HAP-1 (cell line): ENCODE measurements around the gene GSTM2.
"Not testable (repeated sequence)": the region's sequence is repeated elsewhere in the genome, so short reads cannot be mapped to it uniquely, and the experiment has no call there.

Source experiments
- DNase-seq, 2 experiments: peaks; one replicate each; pipeline ENCODE4 v3.0.0-alpha.2; 2016 to 2020; ENCODE audit warnings: low spot score in 2 of 2
- H3K27me3 ChIP-seq: fragments of 250-450 bp; sonication (Bioruptor Pico); 2 replicates; pipeline ENCODE4 v1.5.1; 2020; ENCODE audit warnings: low read depth, mild to moderate bottlenecking, moderate library complexity
- H3K36me3 ChIP-seq: fragments of 250-450 bp; sonication (Bioruptor Pico); replicated peaks from 2 replicates; pipeline ENCODE4 v1.5.1; 2020; ENCODE audit warnings: mild to moderate bottlenecking
- H3K4me1 ChIP-seq: fragments of 250-450 bp; sonication (Bioruptor Pico); 2 replicates; pipeline ENCODE4 v1.5.1; 2020; ENCODE audit warnings: mild to moderate bottlenecking
- H3K4me3 ChIP-seq: fragments of 250-450 bp; sonication (Bioruptor Pico); 2 replicates; pipeline ENCODE4 v1.5.1; 2020; ENCODE audit warnings: mild to moderate bottlenecking, moderate library complexity
- H3K9me3 ChIP-seq: fragments of 250-450 bp; sonication (Bioruptor Pico); 2 replicates; pipeline ENCODE4 v1.5.1; 2020; ENCODE audit warnings: mild to moderate bottlenecking, moderate library complexity
- in situ Hi-C: fragments of 300-500 bp; cut with MboI; formaldehyde crosslinking; loops from 3 replicates; pipeline ENCODE4 v1.14.3; 2020; ENCODE audit warnings: low sequenced_read_pairs, inconsistent platforms, mixed read lengths

GSTM2 gene

DNA sequence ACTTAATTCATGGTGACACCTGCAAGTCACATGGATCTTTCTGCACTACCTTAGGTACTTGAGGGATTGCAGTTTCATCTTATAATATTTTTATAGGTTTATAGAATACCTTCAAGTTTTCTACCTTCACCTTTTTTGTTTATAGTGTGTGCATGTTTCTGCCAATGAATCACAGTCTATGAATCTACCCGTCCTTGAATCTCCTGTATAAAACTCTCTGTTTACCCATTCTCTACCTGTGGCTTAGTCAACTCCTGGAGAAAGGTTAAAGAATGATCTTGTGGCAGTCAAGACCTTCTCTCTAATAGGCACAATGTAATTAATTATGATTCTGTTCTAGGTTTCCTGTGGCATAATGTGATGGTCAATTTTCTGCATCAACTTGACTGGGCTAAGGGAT lies 3.2 kb upstream of the GSTM2 start:
- Histone ChIP-seq H3K4me3 (no peak overlapping the region), H3K36me3 (no peaks in the 10 kb centered on the region), H3K27me3 (no peaks in the 10 kb centered on the region), H3K4me1 (peaks cover 3% of the 10 kb centered on the region; the same call in 1 of the 2 replicates), H3K9me3 (no peaks in the 10 kb centered on the region)
- in situ Hi-C loops, result no loop called here
- no peak for DNase-seq

DNA sequence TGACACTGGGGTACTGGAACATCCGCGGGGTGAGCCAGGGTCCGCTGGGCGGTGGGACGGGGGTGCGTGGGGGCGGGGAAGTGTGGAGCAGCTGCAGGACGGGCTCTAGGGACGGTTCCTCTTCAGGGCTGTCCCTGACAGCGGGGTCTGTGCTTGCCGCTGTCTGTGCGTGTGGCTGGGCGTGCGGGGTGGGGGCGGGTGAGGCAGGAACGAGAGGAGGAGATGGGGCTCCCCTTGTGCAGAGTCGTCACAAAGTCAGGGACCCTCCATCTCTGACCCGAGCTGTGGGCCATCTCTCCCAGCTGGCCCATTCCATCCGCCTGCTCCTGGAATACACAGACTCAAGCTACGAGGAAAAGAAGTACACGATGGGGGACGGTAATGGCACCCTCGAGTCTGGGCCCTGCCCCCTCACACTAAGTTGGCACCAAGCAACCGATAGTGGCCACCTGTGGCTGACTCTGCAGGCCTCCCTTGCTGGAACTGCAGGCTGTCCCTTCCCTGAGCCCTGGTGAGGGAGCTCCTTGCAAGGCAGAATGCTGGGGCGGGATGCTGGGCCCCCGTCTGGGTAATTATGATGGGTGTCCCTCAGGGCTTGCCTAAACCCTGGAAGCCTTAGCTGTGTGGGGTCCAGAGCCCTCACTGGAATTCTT lies 392 bp downstream of the GSTM2 start:
- DNase-seq, result no peak
- Histone ChIP-seq H3K27me3 (no peaks in the 10 kb centered on the region), H3K9me3 (no peaks in the 10 kb centered on the region), H3K4me1 (peaks cover 3% of the 10 kb centered on the region; the same call in 1 of the 2 replicates), H3K4me3 (no peak overlapping the region), H3K36me3 (no peaks in the 10 kb centered on the region)
- in situ Hi-C loops, result no loop called here

DNA sequence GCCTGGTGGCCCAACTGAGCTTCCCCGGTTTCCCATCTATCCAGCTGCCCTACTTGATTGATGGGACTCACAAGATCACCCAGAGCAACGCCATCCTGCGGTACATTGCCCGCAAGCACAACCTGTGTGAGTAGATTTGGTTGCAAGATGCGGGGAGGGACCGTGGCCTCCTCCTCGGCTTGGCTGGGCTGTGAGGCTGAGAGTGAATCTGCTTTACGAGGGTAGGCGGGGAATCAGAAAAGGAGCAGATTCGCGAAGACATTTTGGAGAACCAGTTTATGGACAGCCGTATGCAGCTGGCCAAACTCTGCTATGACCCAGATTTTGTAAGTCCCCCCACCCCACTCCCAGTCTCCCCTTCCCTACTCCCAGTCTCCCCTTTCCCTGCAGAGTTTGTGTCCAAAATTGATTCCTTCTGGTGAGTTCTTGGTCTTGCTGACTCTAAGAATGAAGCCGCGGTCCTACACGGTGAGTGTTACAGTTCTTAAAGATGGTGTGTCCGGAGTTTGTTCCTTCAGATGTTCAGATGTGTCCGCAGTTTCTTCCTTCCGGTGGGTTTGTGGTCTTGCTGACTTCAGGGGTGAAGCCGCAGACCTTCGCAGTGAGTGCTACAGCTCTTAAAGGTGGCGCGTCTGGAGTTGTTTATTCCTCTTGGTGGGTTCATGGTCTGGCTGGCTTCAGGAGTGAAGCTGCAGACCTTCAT lies 1.5 kb downstream of the GSTM2 start:
- DNase-seq, result no peak
- no peak overlapping the region for H3K4me3 ChIP-seq
- no peaks in the 10 kb centered on the region for H3K27me3 ChIP-seq
- peaks cover 3% of the 10 kb centered on the region; the same call in 1 of the 2 replicates for H3K4me1 ChIP-seq
- no peaks in the 10 kb centered on the region for H3K9me3 ChIP-seq
- no peaks in the 10 kb centered on the region for H3K36me3 ChIP-seq
- in situ Hi-C loops, result no loop called here

DNA sequence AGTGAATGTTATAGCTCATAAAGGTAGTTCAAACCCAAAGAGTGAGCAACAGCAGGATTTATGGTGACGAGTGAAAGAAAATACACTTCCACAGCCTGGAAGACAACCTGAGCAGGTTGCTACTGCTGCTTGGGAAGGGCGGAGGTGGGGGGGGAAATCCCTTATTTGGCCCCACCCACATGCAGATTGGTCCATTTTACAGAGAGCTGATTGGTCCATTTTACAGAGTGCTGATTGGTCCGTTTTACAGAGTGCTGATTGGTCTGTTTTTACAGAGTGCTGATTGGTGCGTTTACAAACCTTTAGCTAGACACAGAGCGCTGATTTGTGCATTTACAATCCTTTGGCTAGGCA lies 2.1 kb downstream of the GSTM2 start:
- H3K9me3 ChIP-seq, H3K27me3 ChIP-seq, in situ Hi-C loops, H3K4me1 ChIP-seq, H3K36me3 ChIP-seq, DNase-seq, H3K4me3 ChIP-seq: not testable (repeated sequence)

DNA sequence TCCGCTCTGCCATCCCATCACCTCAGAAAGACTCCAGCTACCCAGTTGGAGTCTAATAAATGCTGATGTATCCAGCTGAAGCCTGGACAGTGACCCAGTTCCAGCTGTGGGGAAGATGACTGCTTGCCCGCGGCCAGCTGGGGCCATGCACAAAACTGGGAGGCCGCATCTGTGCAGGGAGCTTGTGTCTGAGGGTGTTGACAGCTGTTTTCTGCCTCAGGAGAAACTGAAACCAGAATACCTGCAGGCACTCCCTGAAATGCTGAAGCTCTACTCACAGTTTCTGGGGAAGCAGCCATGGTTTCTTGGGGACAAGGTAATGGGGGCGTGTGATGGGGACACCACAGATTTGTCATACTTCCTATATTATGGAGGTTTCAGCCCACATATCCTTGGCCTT lies 3.2 kb downstream of the GSTM2 start:
- Histone ChIP-seq H3K9me3 (no peaks in the 10 kb centered on the region), H3K4me1 (peaks cover 3% of the 10 kb centered on the region; the same call in 1 of the 2 replicates), H3K4me3 (no peak overlapping the region), H3K36me3 (no peaks in the 10 kb centered on the region), H3K27me3 (no peaks in the 10 kb centered on the region)
- no peak for DNase-seq
- in situ Hi-C loops, result no loop called here

DNA sequence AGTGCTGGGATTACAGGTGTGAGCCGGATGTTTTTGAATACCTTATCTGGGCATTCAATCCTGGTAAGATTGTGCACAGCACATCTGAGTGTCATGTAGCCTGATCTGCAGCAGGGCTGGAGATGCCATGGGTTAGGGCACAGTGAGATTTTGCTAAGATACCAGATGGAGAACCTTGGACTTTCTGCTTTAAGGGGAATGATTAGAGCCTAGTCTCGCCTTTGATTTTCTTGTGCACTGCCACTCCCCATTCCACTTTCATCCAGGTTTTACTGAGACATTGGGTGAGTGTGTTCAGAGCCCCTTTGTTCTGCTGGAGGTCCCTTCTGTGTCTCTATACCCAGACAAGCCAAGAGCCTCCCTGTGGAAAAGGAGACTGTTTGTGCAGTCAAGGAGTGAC lies 6.0 kb downstream of the GSTM2 start:
- DNase-seq, H3K36me3 ChIP-seq, H3K9me3 ChIP-seq, H3K4me3 ChIP-seq, H3K27me3 ChIP-seq, H3K4me1 ChIP-seq, in situ Hi-C loops: not testable (repeated sequence)

DNA sequence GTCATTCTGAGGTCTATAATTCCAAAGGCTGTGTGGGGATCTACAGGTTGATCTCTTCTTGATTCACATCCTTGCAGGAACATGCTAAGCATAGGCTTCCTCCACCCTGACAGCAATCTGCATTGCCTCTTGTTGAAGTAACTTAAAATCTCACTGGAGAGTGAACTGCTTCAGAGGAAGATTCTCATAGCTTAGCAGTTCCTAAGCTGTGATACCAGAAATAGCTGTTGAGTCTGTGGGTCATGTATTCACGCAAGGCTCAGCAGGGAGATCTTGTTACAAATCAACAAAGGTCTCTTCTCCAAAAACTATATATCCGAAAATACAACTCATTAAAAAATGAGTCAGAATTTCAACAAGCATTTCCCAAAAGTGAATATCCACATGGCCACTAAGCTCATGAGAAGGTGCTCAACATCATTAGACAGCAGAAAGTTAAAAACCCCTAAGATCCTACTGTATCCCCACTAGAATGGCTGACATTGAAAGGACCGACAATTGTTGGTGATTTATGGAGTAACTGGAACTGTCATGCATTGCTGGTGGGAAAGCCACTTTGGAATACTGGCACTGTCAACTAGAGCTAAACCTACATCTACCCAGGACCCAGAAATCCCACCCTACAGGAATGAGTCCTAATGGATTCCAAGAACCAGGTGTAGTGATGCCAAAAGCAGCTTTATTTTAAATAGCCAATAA lies 9.0 kb downstream of the GSTM2 start:
- H3K27me3 ChIP-seq, H3K36me3 ChIP-seq, H3K4me3 ChIP-seq, H3K9me3 ChIP-seq, in situ Hi-C loops, DNase-seq, H3K4me1 ChIP-seq: not testable (repeated sequence)

DNA sequence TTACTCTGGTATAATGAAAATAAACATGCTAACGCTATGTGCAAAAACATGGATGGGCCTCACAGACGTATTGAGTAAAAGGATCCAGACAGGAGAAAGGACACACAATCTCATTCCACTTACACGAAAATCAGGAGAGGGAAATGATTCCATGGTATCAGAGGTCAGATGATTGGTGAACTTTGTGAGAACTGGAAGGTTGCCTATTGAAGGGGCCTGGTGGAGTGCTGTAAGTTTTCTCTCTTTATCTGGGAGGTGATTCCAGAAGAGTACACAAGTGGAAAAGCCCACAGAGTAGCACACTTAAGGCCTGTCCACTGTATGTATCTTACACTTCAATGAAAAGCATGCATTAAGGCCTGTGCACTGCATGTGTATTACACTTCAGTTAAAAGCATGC lies 9.6 kb downstream of the GSTM2 start:
- H3K4me3 ChIP-seq, result no peak overlapping the region
- no peak for DNase-seq
- H3K9me3 ChIP-seq, result no peaks in the 10 kb centered on the region
- no peaks in the 10 kb centered on the region for H3K27me3 ChIP-seq
- in situ Hi-C loops, result no loop called here
- no peaks in the 10 kb centered on the region for H3K36me3 ChIP-seq
- no peaks in the 10 kb centered on the region for H3K4me1 ChIP-seq

DNA sequence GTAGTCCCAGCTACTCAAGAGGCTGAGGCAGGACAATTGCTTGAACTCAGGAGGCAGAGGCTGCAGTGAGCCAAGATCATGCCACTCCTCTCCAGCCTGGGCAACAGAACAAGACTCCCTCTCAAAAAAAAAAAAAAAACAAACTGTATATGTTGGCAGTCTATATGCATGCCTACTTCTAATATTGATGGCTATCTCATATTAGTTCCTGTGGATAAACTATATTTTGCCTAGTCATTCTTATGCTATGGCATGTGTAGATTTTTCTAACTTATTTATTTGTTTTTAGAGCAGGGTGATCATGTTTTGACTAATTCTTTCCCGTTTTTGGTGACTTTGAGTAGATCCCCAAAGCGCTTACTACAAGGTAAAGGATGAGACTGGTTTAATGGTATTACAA lies 10.8 kb downstream of the GSTM2 start:
- H3K9me3 ChIP-seq, H3K27me3 ChIP-seq, H3K36me3 ChIP-seq, DNase-seq, H3K4me1 ChIP-seq, in situ Hi-C loops, H3K4me3 ChIP-seq: not testable (repeated sequence)

DNA sequence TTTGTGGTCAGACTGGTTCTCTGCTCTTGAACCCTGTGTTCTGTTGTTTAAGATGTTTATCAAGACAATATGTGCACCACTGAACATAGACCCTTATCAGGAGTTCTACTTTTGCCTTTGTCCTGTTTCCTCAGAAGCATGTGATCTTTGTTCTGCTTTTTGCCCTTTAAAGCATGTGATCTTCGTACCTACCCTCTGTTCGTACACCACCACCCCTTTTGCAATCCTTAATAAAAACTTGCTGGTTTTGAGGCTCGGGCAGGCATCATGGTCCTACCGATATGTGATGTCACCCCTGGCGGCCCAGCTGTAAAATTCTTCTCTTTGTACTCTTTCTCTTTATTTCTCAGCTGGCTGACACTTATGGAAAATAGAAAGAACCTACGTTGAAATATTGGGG lies 16.9 kb downstream of the GSTM2 start:
- H3K4me3 ChIP-seq, H3K27me3 ChIP-seq, DNase-seq, H3K9me3 ChIP-seq, in situ Hi-C loops, H3K4me1 ChIP-seq, H3K36me3 ChIP-seq: not testable (repeated sequence)

DNA sequence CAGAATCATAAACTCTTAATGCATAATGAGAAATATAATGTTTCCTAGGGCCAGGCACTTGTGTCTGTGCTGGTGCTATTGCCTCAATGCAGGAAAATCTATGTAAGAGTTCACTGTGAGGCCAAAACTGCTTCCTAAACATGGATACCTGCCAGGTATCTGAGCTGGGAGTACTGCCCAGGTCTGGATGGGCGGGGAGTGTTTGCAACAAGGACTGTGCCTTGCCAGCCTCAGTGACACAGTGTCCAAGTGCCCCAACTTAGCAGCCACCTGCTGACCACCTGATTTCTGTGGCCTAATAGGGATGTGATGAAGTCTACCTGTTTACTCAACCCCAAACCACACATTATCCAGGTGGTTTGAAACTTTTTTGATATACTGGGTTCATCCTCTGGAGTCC lies 17.5 kb downstream of the GSTM2 start:
- DNase-seq, H3K36me3 ChIP-seq, H3K4me3 ChIP-seq, in situ Hi-C loops, H3K4me1 ChIP-seq, H3K9me3 ChIP-seq, H3K27me3 ChIP-seq: not testable (repeated sequence)

DNA sequence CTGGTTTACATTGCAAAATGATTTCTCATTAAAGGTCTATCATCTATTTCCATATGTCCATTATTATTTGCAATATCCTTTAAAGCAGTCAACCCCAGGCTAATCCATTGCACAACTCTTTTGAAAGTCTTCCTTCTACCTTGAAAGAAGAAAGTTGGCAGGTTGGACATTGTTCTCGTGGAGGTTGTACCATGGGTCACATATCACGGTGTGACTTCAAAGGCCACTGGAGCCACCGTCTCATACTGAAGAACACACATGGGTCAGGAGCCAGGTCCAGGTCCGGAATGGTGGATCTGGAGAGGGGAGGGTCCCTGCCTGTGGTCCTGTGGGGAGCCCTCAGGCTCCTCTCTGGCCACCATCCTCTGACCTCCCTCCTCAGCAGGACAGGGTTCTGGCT lies 18.0 kb downstream of the GSTM2 start:
- H3K4me1 ChIP-seq, in situ Hi-C loops, H3K4me3 ChIP-seq, H3K27me3 ChIP-seq, H3K9me3 ChIP-seq, DNase-seq, H3K36me3 ChIP-seq: not testable (repeated sequence)

DNA sequence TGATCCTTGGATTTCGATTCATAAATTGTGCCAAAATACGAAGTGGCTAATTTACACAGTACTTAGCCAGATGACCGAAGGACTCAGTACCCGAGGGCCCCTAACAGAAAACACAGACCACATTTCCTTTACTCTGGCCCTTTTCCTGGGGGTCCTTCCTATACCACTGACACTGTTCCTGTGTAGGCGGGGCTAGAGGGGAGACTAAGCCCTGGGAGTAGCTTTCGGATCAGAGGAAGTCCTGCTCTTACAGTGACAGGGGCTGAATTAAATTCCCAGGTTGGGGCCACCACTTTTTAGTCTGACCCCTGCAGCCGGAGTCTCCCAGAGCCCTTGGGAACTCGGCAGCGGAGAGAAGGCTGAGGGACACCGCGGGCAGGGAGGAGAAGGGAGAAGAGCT lies 19.3 kb downstream of the GSTM2 start:
- DNase-seq, H3K9me3 ChIP-seq, H3K36me3 ChIP-seq, in situ Hi-C loops, H3K4me3 ChIP-seq, H3K4me1 ChIP-seq, H3K27me3 ChIP-seq: not testable (repeated sequence)

DNA sequence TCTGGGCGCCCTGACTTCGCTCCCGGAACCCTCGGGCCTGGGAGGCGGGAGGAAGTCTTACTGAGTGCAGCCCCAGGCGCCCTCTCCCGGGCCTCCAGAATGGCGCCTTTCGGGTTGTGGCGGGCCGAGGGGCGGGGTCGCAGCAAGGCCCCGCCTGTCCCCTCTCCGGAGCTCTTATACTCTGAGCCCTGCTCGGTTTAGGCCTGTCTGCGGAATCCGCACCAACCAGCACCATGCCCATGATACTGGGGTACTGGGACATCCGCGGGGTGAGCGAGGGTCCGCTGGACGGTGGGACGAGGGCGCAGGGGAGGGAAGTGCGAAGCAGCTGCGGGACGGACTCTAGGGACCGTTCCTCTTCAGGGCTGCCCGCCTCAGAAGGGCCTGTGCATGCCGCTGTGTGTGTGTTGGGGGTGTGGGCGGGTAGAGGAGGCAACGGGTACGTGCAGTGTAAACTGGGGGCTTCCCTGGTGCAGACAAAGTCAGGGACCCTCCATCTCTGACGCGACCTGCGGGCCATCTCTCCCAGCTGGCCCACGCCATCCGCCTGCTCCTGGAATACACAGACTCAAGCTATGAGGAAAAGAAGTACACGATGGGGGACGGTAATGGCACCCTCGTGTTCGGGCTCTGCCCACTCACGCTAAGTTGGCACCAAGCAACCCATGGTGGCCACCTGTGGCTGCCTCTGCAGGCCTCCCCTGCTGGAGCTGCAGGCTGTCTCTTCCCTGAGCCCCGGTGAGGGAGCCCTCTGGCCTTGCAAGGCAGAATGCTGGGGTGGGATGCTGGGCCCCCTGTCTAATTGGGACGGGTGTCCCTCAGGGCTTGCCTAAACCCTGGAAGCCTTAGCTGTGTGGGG lies 20.0 kb downstream of the GSTM2 start, which contains the start of gene GSTM1:
GSTM1 (plus strand) TSS at position 177 of the 859 bp plus-strand sequence; CDS start at position 234, 57 bp downstream.
- Histone ChIP-seq H3K9me3 (no peaks in the 10 kb centered on the region), H3K4me1 (no peaks in the 10 kb centered on the region), H3K36me3 (no peaks in the 10 kb centered on the region), H3K4me3 (no peak within 1 kb of the TSS), H3K27me3 (no peaks in the 10 kb centered on the region)
- no peak for DNase-seq
- in situ Hi-C loops, result no loop called here
